HEK293 (cell line): Measurements from ENCODE around the gene FOXP1.

ENCODE experiments used
- CTCF ChIA-PET: fragments of 350-600 bp; formaldehyde crosslinking; extraction: SDS; loops from one replicate; lab custom pipeline; 2021; ENCODE audit warnings: antibody characterized with exemption; lab: Yijun Ruan, JAX
- POLR2A ChIA-PET: fragments of 300-600 bp; formaldehyde crosslinking; extraction: SDS; loops from one replicate; lab custom pipeline; 2020; ENCODE audit warnings: antibody characterized with exemption, inconsistent platforms; lab: Yijun Ruan, JAX
- H3K27ac ChIP-seq: fragments of 200-500 bp; sonication (Bioruptor generic); 2 replicates; pipeline ENCODE4 v1.5.1; 2014; ENCODE audit warnings: low read depth, low read length, control low read depth, inconsistent platforms; ENCODE audit errors: extremely low read depth
- H3K36me3 ChIP-seq, 2 experiments: fragments of 200-500 bp in 1 of 2; sonication (Bioruptor generic) in 1 of 2; 1 replicate in 1 of 2; 2 replicates in 1 of 2; pipeline ENCODE4 v1.5.1; 2014 to 2017; ENCODE audit warnings: inconsistent platforms in 2 of 2, low read length in 2 of 2; ENCODE audit not compliant: control insufficient read depth in 2 of 2, insufficient read depth in 1 of 2
- H3K4me1 ChIP-seq: fragments of 200-500 bp; sonication (Bioruptor generic); 2 replicates; pipeline ENCODE4 v1.5.1; 2014; ENCODE audit warnings: mild to moderate bottlenecking, low read length, inconsistent platforms; ENCODE audit not compliant: control insufficient read depth, insufficient read depth
- H3K4me3 ChIP-seq: 2 replicates; pipeline ENCODE4 v1.5.1; 2011; ENCODE audit warnings: low read depth, mild to moderate bottlenecking, control low read depth, low read length, moderate library complexity
- H3K9me3 ChIP-seq: fragments of 200-500 bp; sonication (Bioruptor generic); 2 replicates; pipeline ENCODE4 v1.5.1; 2014; ENCODE audit warnings: low read depth, low read length, inconsistent platforms; ENCODE audit not compliant: control insufficient read depth, insufficient read depth
- BCL6B ChIP-seq: fragments of 450-650 bp; formaldehyde crosslinking; IDR thresholded peaks from 2 replicates; pipeline ENCODE4 v1.5.1; 2017; ENCODE audit warnings: missing biosample characterization, missing genetic modification characterization
- GLI2 ChIP-seq: fragments of 450-650 bp; formaldehyde crosslinking; IDR thresholded peaks from 2 replicates; pipeline ENCODE4; 2017; ENCODE audit warnings: missing biosample characterization, missing genetic modification characterization, low read depth, borderline replicate concordance
- HOXC10 ChIP-seq: sonication (generic); formaldehyde crosslinking; IDR thresholded peaks from 2 replicates; pipeline ENCODE4 v1.8.1; 2023; ENCODE audit warnings: mild to moderate bottlenecking, missing genetic modification reagents
- IKZF3 ChIP-seq: fragments of 450-650 bp; IDR thresholded peaks from 2 replicates; pipeline ENCODE4 v1.5.0; 2018; ENCODE audit warnings: missing biosample characterization, mild to moderate bottlenecking, missing genetic modification characterization, moderate library complexity
- KLF9 ChIP-seq: fragments of 450-650 bp; formaldehyde crosslinking; IDR thresholded peaks from 2 replicates; pipeline ENCODE4 v1.5.1; 2016; ENCODE audit warnings: missing biosample characterization, missing genetic modification characterization, low read depth
- OSR2 ChIP-seq: fragments of 450-650 bp; formaldehyde crosslinking; IDR thresholded peaks from 2 replicates; pipeline ENCODE4 v1.5.1; 2016; ENCODE audit warnings: missing biosample characterization, missing genetic modification characterization
- PRDM4 ChIP-seq: fragments of 450-650 bp; formaldehyde crosslinking; IDR thresholded peaks from 2 replicates; pipeline ENCODE4 v1.5.1; 2017; ENCODE audit warnings: missing biosample characterization, missing genetic modification characterization
- SCRT2 ChIP-seq: fragments of 450-650 bp; formaldehyde crosslinking; IDR thresholded peaks from 2 replicates; pipeline ENCODE4 v1.5.1; 2016; ENCODE audit warnings: missing biosample characterization, missing genetic modification characterization
- TSHZ1 ChIP-seq: fragments of 450-650 bp; formaldehyde crosslinking; IDR thresholded peaks from 2 replicates; pipeline ENCODE4 v1.5.1; 2016; ENCODE audit warnings: missing biosample characterization, missing genetic modification characterization, borderline replicate concordance
- ZBTB11 ChIP-seq: fragments of 450-650 bp; formaldehyde crosslinking; conservative IDR thresholded peaks from 2 replicates; pipeline ENCODE4 v1.5.1; 2016; ENCODE audit warnings: low read depth, missing biosample characterization, missing genetic modification characterization
- ZEB2 ChIP-seq: fragments of 450-650 bp; formaldehyde crosslinking; IDR thresholded peaks from 2 replicates; pipeline ENCODE4 v1.5.1; 2016; ENCODE audit warnings: missing biosample characterization, missing genetic modification characterization
- ZNF16 ChIP-seq: fragments of 450-650 bp; formaldehyde crosslinking; IDR thresholded peaks from 2 replicates; pipeline ENCODE4 v1.5.1; 2016; ENCODE audit warnings: low read depth, missing biosample characterization, missing genetic modification characterization
- ZNF48 ChIP-seq: fragments of 450-650 bp; formaldehyde crosslinking; IDR thresholded peaks from 2 replicates; pipeline ENCODE4 v1.5.1; 2016; ENCODE audit warnings: missing biosample characterization, missing genetic modification characterization
- ZNF707 ChIP-seq: fragments of 450-650 bp; formaldehyde crosslinking; IDR thresholded peaks from 2 replicates; pipeline ENCODE4 v1.5.1; 2016; ENCODE audit warnings: missing biosample characterization, missing genetic modification characterization
- ZNF747 ChIP-seq: fragments of 450-650 bp; formaldehyde crosslinking; IDR thresholded peaks from 2 replicates; pipeline ENCODE4 v1.5.1; 2016; ENCODE audit warnings: missing biosample characterization, missing genetic modification characterization
- ZNF792 ChIP-seq: fragments of 450-650 bp; formaldehyde crosslinking; IDR thresholded peaks from 2 replicates; pipeline ENCODE4 v1.5.1; 2016; ENCODE audit warnings: missing biosample characterization, missing genetic modification characterization
- ZXDB ChIP-seq: fragments of 450-650 bp; formaldehyde crosslinking; IDR thresholded peaks from 2 replicates; pipeline ENCODE4 v1.5.1; 2016; ENCODE audit warnings: missing biosample characterization, missing genetic modification characterization

FOXP1 gene

GRCh38 chr3:71197841-71198565 is 385.5 kb downstream of the FOXP1 start:
- POLR2A ChIA-PET, result no interaction called here

GRCh38 chr3:71195492-71195891 is 388.0 kb downstream of the FOXP1 start:
- ChIA-PET CTCF (no interaction called here), POLR2A (no interaction called here)
- Histone ChIP-seq H3K9me3 (no peaks in the 10 kb centered on the region), H3K36me3 (no peaks in the 10 kb centered on the region), H3K27ac (no peak overlapping the region), H3K4me3 (no peak overlapping the region), H3K4me1 (peaks cover 10% of the 10 kb centered on the region)
- TF ChIP-seq IKZF3 (tag by site-specific recombination) (peak; percentile 87), GLI2 (tag by site-specific recombination) (peak; percentile 15; the same call in 1 of the 2 replicates), OSR2 (tag by site-specific recombination) (peak; percentile 91), KLF9 (tag by site-specific recombination) (no peak), BCL6B (tag by site-specific recombination) (no peak), PRDM4 (tag by site-specific recombination) (peak; percentile 30; the same call in 1 of the 2 replicates), ZXDB (tag by site-specific recombination) (peak; percentile 85), ZEB2 (tag by site-specific recombination) (peak; percentile 66; the same call in 1 of the 2 replicates), ZNF48 (tag by site-specific recombination) (no peak), ZNF16 (tag by site-specific recombination) (no peak), SCRT2 (tag by site-specific recombination) (peak; percentile 69), ZNF707 (tag by site-specific recombination) (no peak), HOXC10 (CRISPR knock-in tag) (no peak), TSHZ1 (no peak), ZNF792 (tag by site-specific recombination) (peak; percentile 49; the same call in 1 of the 2 replicates)

More at GRCh38 chr3:71197841-71198565, 385.5 kb downstream of the FOXP1 start:
- Histone ChIP-seq H3K9me3 (no peaks in the 10 kb centered on the region), H3K4me3 (no peak overlapping the region), H3K4me1 (peaks cover 10% of the 10 kb centered on the region), H3K36me3 (no peaks in the 10 kb centered on the region), H3K27ac (no peak overlapping the region)
- CTCF ChIA-PET, result no interaction called here
- TF ChIP-seq ZNF747 (tag by site-specific recombination) (no peak), ZBTB11 (tag by site-specific recombination) (0 out of 2 replicates have a peak, but pooled peaks have one; percentile 16), SCRT2 (tag by site-specific recombination) (peak; percentile 52)
